22Rv1 (cell line): ENCODE results near the gene MAD1L1.
"Not testable (repeated sequence)": the region's sequence is repeated elsewhere in the genome, so short reads cannot be mapped to it uniquely, and the experiment has no call there.

Experiments used
- CTCF ChIP-seq: fragments of 450-650 bp; IDR thresholded peaks from 2 replicates; pipeline ENCODE4 v1.5.1; 2017; ENCODE audit warnings: mild to moderate bottlenecking
- ZFX ChIP-seq: fragments of 450-650 bp; IDR thresholded peaks from 2 replicates; pipeline ENCODE4 v1.6.1; 2017; ENCODE audit warnings: antibody characterized with exemption, borderline replicate concordance

DNA sequence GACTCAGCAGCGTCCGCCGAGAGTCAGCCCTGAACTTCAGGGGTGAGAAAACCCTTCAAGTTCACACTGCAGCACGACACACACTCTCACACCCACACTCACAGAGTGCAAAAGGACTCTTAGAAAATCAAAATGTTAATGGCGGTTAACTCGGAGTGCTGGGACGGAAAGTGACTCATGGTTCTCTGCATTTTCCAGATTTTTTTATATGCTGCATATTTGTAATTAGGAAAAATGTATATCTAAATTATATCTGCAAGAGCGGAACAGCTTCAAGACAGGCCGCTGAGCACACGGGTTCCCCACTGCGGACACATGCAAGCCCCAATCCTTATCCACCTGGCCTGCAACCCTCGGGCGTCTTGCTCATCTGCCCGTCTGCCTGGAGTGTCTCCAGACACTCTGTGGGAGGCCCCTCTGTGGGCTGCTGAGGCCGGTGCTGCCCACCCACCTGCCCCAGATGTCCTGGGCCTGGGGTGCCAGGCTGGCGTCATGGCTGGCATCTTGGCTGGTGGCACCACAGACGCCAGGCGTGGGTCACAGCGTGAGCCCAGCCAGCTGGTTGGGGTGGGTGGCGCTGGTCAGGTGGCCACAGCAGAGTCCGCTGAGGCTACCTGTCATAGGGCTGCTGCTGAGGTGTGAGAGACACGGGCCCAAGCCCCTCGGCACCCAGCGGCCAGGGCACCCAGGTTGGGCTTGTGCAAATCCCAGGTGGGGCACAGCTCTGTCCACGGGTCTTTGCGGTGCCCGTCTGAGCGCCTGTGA lies 407.7 kb downstream of the MAD1L1 start:
- not testable (repeated sequence) for TF ChIP-seq CTCF, ZFX
